ENCODE results near the gene ZFAND4.
"Not testable (repeated sequence)": the region's sequence is repeated elsewhere in the genome, so short reads cannot be mapped to it uniquely, and the experiment has no call there.

ZFAND4 gene

DNA sequence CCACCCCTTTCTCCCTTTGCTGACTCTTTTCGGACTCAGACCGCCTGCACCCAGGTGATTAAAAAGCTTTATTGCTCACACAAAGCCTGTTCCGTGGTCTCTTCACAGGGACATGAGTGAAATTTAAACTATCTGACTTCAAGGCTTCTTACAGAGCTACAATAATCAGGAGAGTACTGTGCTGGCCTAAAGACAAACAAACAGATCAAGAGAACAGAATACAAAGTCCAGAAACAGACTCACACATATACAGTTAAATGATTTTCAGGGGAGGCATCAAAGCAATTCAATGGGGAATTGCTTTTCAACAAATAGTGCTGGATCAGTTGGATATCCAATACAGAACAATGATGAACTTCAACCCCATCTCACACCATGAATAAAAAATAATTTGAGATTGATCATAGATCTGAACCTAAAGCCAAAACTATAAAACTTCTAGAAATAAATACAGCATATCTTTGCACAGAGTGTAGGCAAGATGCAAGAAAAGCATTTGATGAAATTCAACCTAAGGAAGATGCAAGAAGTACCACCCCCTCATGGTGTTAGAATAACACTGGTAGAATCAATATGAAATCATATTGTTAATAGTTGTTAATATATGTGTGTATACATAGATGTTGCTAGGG lies 96.5 kb downstream of the ZFAND4 start:
- Histone ChIP-seq H3K4me3 (no peak overlapping the region), H3K27me3 (no peaks in the 10 kb centered on the region), H3K9me3 (no peaks in the 10 kb centered on the region), H3K27ac (no peak overlapping the region), H3K4me1 (peaks cover 0 to 4% (median 0%) of the 10 kb centered on the region in 4 donors), H3K36me3 (no peaks in the 10 kb centered on the region)
- no peak for DNase-seq
- TF ChIP-seq, protein P1, sequence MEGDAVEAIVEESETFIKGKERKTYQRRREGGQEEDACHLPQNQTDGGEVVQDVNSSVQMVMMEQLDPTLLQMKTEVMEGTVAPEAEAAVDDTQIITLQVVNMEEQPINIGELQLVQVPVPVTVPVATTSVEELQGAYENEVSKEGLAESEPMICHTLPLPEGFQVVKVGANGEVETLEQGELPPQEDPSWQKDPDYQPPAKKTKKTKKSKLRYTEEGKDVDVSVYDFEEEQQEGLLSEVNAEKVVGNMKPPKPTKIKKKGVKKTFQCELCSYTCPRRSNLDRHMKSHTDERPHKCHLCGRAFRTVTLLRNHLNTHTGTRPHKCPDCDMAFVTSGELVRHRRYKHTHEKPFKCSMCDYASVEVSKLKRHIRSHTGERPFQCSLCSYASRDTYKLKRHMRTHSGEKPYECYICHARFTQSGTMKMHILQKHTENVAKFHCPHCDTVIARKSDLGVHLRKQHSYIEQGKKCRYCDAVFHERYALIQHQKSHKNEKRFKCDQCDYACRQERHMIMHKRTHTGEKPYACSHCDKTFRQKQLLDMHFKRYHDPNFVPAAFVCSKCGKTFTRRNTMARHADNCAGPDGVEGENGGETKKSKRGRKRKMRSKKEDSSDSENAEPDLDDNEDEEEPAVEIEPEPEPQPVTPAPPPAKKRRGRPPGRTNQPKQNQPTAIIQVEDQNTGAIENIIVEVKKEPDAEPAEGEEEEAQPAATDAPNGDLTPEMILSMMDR (IDR thresholded peaks at IDR 0.05): no peak
- intact Hi-C loops (cut with DNase I; ENCODE audit: low total_unique reads): no loop called here

DNA sequence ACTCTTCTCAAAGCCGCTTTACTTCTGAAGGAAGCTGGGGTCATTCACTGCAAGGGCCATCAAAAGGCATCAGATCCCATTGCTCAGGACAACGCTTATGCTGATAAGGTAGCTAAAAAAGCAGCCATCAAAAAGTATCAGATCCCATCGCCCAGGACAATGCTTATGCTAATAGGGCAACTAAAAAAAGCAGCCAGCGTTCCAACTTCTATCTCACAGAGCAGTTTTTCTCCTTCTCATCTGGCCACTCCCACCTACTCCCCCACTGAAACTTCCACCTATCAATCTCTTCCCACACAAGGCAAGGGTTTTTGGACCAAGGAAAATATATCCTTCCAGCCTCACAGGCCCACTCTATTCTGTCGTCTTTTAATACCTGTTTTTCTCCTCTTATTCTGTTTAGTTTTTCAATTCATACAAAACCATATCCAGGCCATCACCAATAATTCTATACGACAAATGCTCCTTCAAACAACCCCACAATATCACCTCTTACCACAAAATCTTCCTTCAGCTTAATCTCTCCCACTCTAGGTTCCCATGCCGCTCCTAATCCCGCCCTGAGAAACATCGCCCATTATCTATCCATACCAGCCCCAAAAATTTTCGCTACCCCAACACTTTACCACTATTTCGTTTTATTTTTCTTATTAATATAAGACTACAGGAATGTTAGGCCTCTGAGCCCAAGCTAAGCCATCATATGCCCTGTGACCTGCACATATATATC lies 97.4 kb downstream of the ZFAND4 start:
- H3K4me3 ChIP-seq; H3K27me3 ChIP-seq; intact Hi-C loops (cut with DNase I; ENCODE audit: low total_unique reads); H3K27ac ChIP-seq; H3K4me1 ChIP-seq; DNase-seq; H3K36me3 ChIP-seq; H3K9me3 ChIP-seq: not testable (repeated sequence)

DNA sequence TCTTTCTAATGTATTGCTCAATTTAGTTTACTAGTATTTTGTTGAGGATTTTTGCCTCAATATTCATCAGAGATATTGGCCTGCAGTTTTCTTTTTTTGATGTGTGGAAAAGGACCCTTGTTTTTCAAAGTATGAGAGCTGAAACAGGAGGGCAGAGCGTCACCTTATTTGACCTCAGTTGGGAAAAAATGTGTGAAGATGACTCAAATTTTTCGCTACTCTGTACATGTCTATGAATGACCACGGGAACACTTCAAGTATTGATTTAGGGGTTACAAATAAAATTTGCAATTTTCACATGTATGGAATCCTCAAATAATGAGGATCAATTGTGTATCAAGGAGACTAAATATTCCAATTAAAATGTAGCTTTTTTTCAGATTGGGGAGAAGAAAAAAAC lies 103.1 kb downstream of the ZFAND4 start:
- intact Hi-C loops (cut with DNase I; ENCODE audit: low total_unique reads): no loop called here

DNA sequence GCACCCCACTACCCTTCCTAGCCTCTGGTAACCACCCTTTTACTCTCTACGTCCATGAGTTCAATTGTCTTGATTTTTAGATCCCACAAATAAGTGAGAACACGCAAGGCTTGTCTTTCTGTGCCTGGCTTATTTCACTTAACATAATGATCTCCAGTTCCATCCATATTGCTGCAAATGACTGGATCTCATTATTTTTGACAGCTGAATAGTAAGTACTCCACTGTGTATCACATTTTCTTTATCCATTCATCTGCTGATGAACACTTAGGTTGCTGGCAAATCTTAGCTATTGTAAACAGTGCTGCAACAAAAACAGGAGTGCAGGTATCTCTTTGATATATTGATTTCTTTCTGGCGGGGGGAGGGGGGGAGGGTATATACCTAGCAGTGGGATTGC lies 106.2 kb downstream of the ZFAND4 start:
- Histone ChIP-seq H3K4me1 (no peaks in the 10 kb centered on the region), H3K4me3 (no peak overlapping the region), H3K36me3 (no peaks in the 10 kb centered on the region), H3K27me3 (no peaks in the 10 kb centered on the region), H3K9me3 (no peaks in the 10 kb centered on the region), H3K27ac (no peak overlapping the region)
- TF ChIP-seq, protein P1 (IDR thresholded peaks at IDR 0.05): no peak
- no peak for DNase-seq
- intact Hi-C loops (cut with DNase I; ENCODE audit: low total_unique reads): no loop called here

More for the DNA sequence above, 103.1 kb downstream of the ZFAND4 start:
- Histone ChIP-seq H3K4me3 (no peak overlapping the region), H3K27me3 (no peaks in the 10 kb centered on the region), H3K27ac (no peak overlapping the region), H3K4me1 (no peaks in the 10 kb centered on the region), H3K9me3 (no peaks in the 10 kb centered on the region), H3K36me3 (no peaks in the 10 kb centered on the region)
- TF ChIP-seq, protein P1 (IDR thresholded peaks at IDR 0.05): no peak
- no peak for DNase-seq
